Endothelial cell of umbilical vein (primary cell): ENCODE results near the gene GALNT2. TPM values are rescaled to one million over a fixed set of nuclear protein-coding genes. Genes with fewer than 3 reads are reported as not detected.

Source experiments
- BruUV-seq: library from RNA; stranded (reverse); fragments of 400-500 nt; replicated peaks from 2 replicates; lab custom pipeline; 2021; lab: Mats Ljungman, UMichigan
- CTCF ChIA-PET: fragments of 300-600, 350-600 bp; sonication (Branson Sonifier 250); formaldehyde crosslinking; loops from one replicate; lab custom pipeline; 2021; ENCODE audit warnings: antibody characterized with exemption, inconsistent platforms; lab: Charles Lee
- POLR2A ChIA-PET: fragments of 300-600, 350-600 bp; sonication (Branson Sonifier 250); formaldehyde crosslinking; loops from one replicate; lab custom pipeline; 2021; ENCODE audit warnings: antibody characterized with exemption, inconsistent platforms; lab: Charles Lee
- DNase-seq: peaks from one replicate; pipeline ENCODE4 v3.0.0-alpha.2; 2011; ENCODE audit warnings: low read depth, low spot score
- FAIRE-seq: peaks from 2 replicates; lab custom pipeline; 2011; peaks lifted over from hg19 to GRCh38; lab: Jason Lieb, UNC
- H2AFZ ChIP-seq: 2 replicates; pipeline ENCODE4 v1.6.0; 2012; ENCODE audit warnings: low read depth, low read length, control low read depth, inconsistent platforms
- H3K27ac ChIP-seq: 2 replicates; pipeline ENCODE4 v1.5.1; 2011; ENCODE audit warnings: low read depth, mild to moderate bottlenecking, control low read depth, low read length, moderate library complexity; ENCODE audit not compliant: insufficient read depth
- H3K27me3 ChIP-seq, 2 experiments: 2 replicates each; pipeline versions ENCODE4 v1.6.0 to v1.6.1; 2011; ENCODE audit warnings: low read length in 2 of 2, mixed read lengths in 1 of 2; ENCODE audit not compliant: control insufficient read depth in 2 of 2, insufficient read depth in 2 of 2
- H3K36me3 ChIP-seq, 2 experiments: 2 replicates in 1 of 2; 3 replicates in 1 of 2; pipeline ENCODE4 v1.5.1; 2011; ENCODE audit warnings: low read length in 2 of 2, mild to moderate bottlenecking in 1 of 2, moderate library complexity in 1 of 2; ENCODE audit not compliant: control insufficient read depth in 2 of 2, insufficient read depth in 2 of 2; ENCODE audit errors: extremely low read depth in 1 of 2
- H3K4me1 ChIP-seq: 3 replicates; pipeline ENCODE4 v1.5.1; 2011; ENCODE audit warnings: mild to moderate bottlenecking, low read length; ENCODE audit not compliant: control insufficient read depth, insufficient read depth; ENCODE audit errors: extremely low read depth
- H3K4me2 ChIP-seq: 2 replicates; pipeline ENCODE4 v1.6.1; 2011; ENCODE audit warnings: low read length, control low read depth, mixed read lengths; ENCODE audit not compliant: insufficient read depth
- H3K4me3 ChIP-seq, 3 experiments: fragments of 200-600 bp in 1 of 3; sonication (generic), shearing (Covaris generic) in 1 of 3; replicated peaks in 1 of 3; 2 replicates each; pipeline ENCODE4 v1.5.1; 2011 to 2016; ENCODE audit warnings: control low read depth in 3 of 3, low read length in 3 of 3, mild to moderate bottlenecking in 2 of 3, inconsistent platforms in 1 of 3, low read depth in 1 of 3, moderate library complexity in 1 of 3; ENCODE audit not compliant: insufficient read depth in 1 of 3
- H3K79me2 ChIP-seq: 2 replicates; pipeline ENCODE4 v1.6.0; 2012; ENCODE audit warnings: low read length, inconsistent platforms; ENCODE audit not compliant: control insufficient read depth, insufficient read depth
- H3K9ac ChIP-seq: replicated peaks from 2 replicates; pipeline ENCODE3; 2011; ENCODE audit warnings: low read length, control low read depth; ENCODE audit not compliant: insufficient read depth; ENCODE audit errors: extremely low read depth
- H3K9me1 ChIP-seq: replicated peaks from 3 replicates; pipeline ENCODE4 v1.6.0; 2011; ENCODE audit warnings: mild to moderate bottlenecking, low read length; ENCODE audit not compliant: control insufficient read depth, insufficient read depth; ENCODE audit errors: extremely low read depth
- H3K9me3 ChIP-seq: replicated peaks from 2 replicates; pipeline ENCODE4 v1.5.1; 2012; ENCODE audit warnings: low read length, inconsistent platforms; ENCODE audit not compliant: control insufficient read depth, insufficient read depth
- H4K20me1 ChIP-seq: replicated peaks from 2 replicates; pipeline ENCODE3; 2011; ENCODE audit warnings: mild to moderate bottlenecking, low read length; ENCODE audit not compliant: control insufficient read depth, insufficient read depth; ENCODE audit errors: extremely low read depth
- EZH2 ChIP-seq: IDR thresholded peaks from 2 replicates; pipeline ENCODE4 v1.6.1; 2012; ENCODE audit warnings: borderline replicate concordance, low read depth, mild to moderate bottlenecking, moderate library complexity, low read length, inconsistent platforms; ENCODE audit not compliant: severe bottlenecking
- FOS ChIP-seq: IDR thresholded peaks from 2 replicates; pipeline ENCODE4 v1.6.1; 2011; ENCODE audit warnings: mild to moderate bottlenecking, low read length, moderate library complexity, borderline replicate concordance; ENCODE audit not compliant: insufficient read depth
- GATA2 ChIP-seq: IDR thresholded peaks from 2 replicates; pipeline ENCODE4 v1.7.0; 2011; ENCODE audit warnings: low read depth, mild to moderate bottlenecking, moderate library complexity, mixed read lengths, low read length; ENCODE audit not compliant: insufficient read length, insufficient read depth
- JUN ChIP-seq: IDR thresholded peaks from 2 replicates; pipeline ENCODE4 v1.6.1; 2011; ENCODE audit warnings: borderline replicate concordance, low read depth; ENCODE audit not compliant: insufficient read length, insufficient read depth
- MAX ChIP-seq: IDR thresholded peaks from 2 replicates; pipeline ENCODE4 v1.6.1; 2011; ENCODE audit not compliant: insufficient read depth, insufficient read length
- MYC ChIP-seq: IDR thresholded peaks from one replicate; pipeline ENCODE4 v1.6.1; 2011; ENCODE audit warnings: mild to moderate bottlenecking, low read depth, low read length
- POLR2A ChIP-seq: IDR thresholded peaks from 2 replicates; pipeline ENCODE4 v1.6.1; 2012; ENCODE audit warnings: low read depth, mild to moderate bottlenecking, control low read depth, low read length
- POLR2AphosphoS5 ChIP-seq: IDR thresholded peaks from 2 replicates; pipeline ENCODE4 v1.6.1; 2012; ENCODE audit warnings: low read depth, mild to moderate bottlenecking, control low read depth, low read length, moderate library complexity; ENCODE audit not compliant: insufficient read depth
- dilution Hi-C: fragments of 300-500 bp; cut with MboI; formaldehyde crosslinking; loops from one replicate; pipeline ENCODE4 v1.15.0; 2019; ENCODE audit warnings: low sequenced_read_pairs; ENCODE audit not compliant: extremely low pct_ligation_motif_present
- intact Hi-C: fragments of 100-400 bp; cut with micrococcal nuclease; formaldehyde crosslinking; loops from one replicate; pipeline ENCODE4 v1.10.0; 2022
- polyA plus RNA-seq, 4 experiments: library from polyadenylated mRNA; depleted of rRNA in 3 of 4; stranded (reverse) in 3 of 4; unstranded in 1 of 4; fragments of >200 nt; gene quantifications; 2 replicates each; pipeline versions ENCODE4 v1.2.1 to v1.2.3, GENCODE V29; 2011 to 2012; ENCODE audit warnings: missing spikeins in 1 of 4
- total RNA-seq: library from RNA; stranded (reverse); gene quantifications from 2 replicates; pipeline ENCODE4 v1.2.3, GENCODE V29; 2021
- TF ChIP-seq, protein P1 (sequence below), 2 donors: IDR thresholded peaks; 1 replicate in 1 of 2; 2 replicates in 1 of 2; pipeline ENCODE4 v1.5.1; 2011; ENCODE audit warnings: low read length in 2 of 2, mild to moderate bottlenecking in 2 of 2, moderate library complexity in 2 of 2, control low read depth in 1 of 2, inconsistent platforms in 1 of 2, low read depth in 1 of 2; ENCODE audit not compliant: insufficient read depth in 1 of 2; ENCODE audit errors: extremely low read depth in 1 of 2

GALNT2 gene
- total and polyA plus RNA-seq, 2 donors (not counting 3 experiments of a cell fraction or from before 2014, with no cell fraction given) = 56.3 to 77.5 TPM

DNA sequence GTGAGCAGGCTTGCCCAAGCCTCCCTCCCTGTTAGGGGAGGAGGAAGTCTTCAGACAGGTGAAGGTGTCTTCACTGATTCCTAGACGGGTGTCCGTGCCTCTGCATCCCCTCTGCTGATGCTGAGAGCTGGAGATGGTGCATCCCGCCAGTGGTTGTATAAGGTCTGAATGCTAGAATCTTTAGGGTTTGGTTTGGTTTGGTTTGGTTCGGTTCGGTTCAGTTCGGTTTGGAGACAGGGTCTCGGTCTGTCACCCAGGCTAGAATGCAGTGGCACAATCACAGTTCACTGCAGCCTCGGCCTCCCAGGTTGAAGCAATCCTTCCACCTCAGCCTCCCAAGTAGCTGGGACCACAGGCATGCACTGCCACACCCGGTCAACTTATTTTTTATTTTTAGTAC lies 205.5 kb downstream of the GALNT2 start:
- Histone ChIP-seq H3K4me2 (no peak overlapping the region), H3K4me1 (peaks cover 25% of the 10 kb centered on the region), H3K79me2 (no peaks in the 10 kb centered on the region), H3K9me1 (no peaks in the 10 kb centered on the region), H2AFZ (no peak overlapping the region), H3K27ac (no peak overlapping the region), H3K4me3 (no peak overlapping the region), H3K27me3 (no peaks in the 10 kb centered on the region), H3K9me3 (no peaks in the 10 kb centered on the region), H3K9ac (no peak overlapping the region), H4K20me1 (no peaks in the 10 kb centered on the region), H3K36me3 (no peaks in the 10 kb centered on the region)
- FAIRE-seq (no peak), DNase-seq (no peak)
- no peak for TF ChIP-seq MAX
- no peak for TF ChIP-seq GATA2
- no peak for TF ChIP-seq EZH2
- TF ChIP-seq JUN = no peak
- no peak for TF ChIP-seq MYC
- TF ChIP-seq, protein P1, sequence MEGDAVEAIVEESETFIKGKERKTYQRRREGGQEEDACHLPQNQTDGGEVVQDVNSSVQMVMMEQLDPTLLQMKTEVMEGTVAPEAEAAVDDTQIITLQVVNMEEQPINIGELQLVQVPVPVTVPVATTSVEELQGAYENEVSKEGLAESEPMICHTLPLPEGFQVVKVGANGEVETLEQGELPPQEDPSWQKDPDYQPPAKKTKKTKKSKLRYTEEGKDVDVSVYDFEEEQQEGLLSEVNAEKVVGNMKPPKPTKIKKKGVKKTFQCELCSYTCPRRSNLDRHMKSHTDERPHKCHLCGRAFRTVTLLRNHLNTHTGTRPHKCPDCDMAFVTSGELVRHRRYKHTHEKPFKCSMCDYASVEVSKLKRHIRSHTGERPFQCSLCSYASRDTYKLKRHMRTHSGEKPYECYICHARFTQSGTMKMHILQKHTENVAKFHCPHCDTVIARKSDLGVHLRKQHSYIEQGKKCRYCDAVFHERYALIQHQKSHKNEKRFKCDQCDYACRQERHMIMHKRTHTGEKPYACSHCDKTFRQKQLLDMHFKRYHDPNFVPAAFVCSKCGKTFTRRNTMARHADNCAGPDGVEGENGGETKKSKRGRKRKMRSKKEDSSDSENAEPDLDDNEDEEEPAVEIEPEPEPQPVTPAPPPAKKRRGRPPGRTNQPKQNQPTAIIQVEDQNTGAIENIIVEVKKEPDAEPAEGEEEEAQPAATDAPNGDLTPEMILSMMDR (IDR thresholded peaks at IDR 0.05; ENCODE audit: extremely low read depth in 1 of 2, insufficient read depth in 1 of 2, low read depth in 1 of 2, low read length in 2 of 2) = no peak
- no peak for TF ChIP-seq POLR2AphosphoS5
- no peak for TF ChIP-seq POLR2A
- TF ChIP-seq FOS = no peak
- ChIA-PET CTCF (no interaction called here), POLR2A (no interaction called here)
- no TSS peak for BruUV-seq
- intact Hi-C loops (no loop called here), dilution Hi-C loops (no loop called here)
